Suprapubic skin (tissue), 3 donors: ENCODE measurements around the gene FERD3L.

Source experiments
- POLR2A ChIP-seq, 2 donors: fragments of 450-650 bp; IDR thresholded peaks; one replicate each; pipeline ENCODE4 v1.6.1; 2017; ENCODE audit warnings: antibody characterized with exemption in 2 of 2, mild to moderate bottlenecking in 2 of 2, moderate library complexity in 2 of 2
- TF ChIP-seq, protein P1 (sequence below), 2 donors: fragments of 200-600 bp in 1 of 2; fragments of 450-650 bp in 1 of 2; sonication (generic) in 1 of 2; IDR thresholded peaks; one replicate each; pipeline ENCODE4 v1.5.1; 2016 to 2019; ENCODE audit warnings: antibody characterized with exemption in 2 of 2, mild to moderate bottlenecking in 1 of 2, moderate library complexity in 1 of 2

DNA sequence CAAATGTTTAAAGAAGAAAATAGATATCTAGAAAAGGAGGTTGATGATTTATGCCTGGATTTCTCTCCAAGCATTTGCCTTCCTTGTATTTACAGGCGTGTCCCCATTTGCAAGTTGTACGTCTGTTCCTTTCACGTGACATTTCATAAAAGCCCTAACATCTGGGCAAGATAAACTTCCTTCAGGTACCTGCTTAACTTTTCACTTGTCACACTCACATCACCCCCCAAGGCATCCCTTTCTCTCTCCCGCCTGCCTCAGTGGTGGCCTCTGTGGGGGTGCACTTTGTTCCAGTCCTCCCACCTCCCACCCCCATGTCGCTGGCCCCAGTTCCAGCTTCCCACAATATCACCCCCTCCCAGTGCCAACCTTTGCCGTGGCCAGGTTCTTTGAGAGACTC, 34.4 kb downstream of the FERD3L start:
- TF ChIP-seq, protein P1, sequence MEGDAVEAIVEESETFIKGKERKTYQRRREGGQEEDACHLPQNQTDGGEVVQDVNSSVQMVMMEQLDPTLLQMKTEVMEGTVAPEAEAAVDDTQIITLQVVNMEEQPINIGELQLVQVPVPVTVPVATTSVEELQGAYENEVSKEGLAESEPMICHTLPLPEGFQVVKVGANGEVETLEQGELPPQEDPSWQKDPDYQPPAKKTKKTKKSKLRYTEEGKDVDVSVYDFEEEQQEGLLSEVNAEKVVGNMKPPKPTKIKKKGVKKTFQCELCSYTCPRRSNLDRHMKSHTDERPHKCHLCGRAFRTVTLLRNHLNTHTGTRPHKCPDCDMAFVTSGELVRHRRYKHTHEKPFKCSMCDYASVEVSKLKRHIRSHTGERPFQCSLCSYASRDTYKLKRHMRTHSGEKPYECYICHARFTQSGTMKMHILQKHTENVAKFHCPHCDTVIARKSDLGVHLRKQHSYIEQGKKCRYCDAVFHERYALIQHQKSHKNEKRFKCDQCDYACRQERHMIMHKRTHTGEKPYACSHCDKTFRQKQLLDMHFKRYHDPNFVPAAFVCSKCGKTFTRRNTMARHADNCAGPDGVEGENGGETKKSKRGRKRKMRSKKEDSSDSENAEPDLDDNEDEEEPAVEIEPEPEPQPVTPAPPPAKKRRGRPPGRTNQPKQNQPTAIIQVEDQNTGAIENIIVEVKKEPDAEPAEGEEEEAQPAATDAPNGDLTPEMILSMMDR (IDR thresholded peaks at IDR 0.05): no peak
- no peak for TF ChIP-seq POLR2A (IDR thresholded peaks at IDR 0.05)
